A549 (cell line): ENCODE results near the gene FAM200C.

Experiments
- CEBPB ChIP-seq, 2 experiments: fragments of >200 bp in 1 of 2; sonication (Bioruptor Twin) in 1 of 2; formaldehyde crosslinking in 1 of 2; IDR thresholded peaks; 2 replicates each; pipeline ENCODE4 v1.6.1; 2012 to 2016
- CTCF ChIP-seq: fragments of >200 bp; sonication (Bioruptor Twin); formaldehyde crosslinking; IDR thresholded peaks from 3 replicates; pipeline ENCODE4 v1.5.1; 2016
- EHMT2 ChIP-seq: fragments of 200-600 bp; sonication (generic); IDR thresholded peaks from 2 replicates; pipeline ENCODE4 v1.6.1; 2016; ENCODE audit warnings: antibody characterized with exemption, low read depth, mild to moderate bottlenecking, moderate library complexity
- EP300 ChIP-seq, 2 experiments: fragments of >200 bp; sonication (Bioruptor Twin); formaldehyde crosslinking; IDR thresholded peaks; 2 replicates in 1 of 2; 3 replicates in 1 of 2; pipeline ENCODE4 v1.6.1; 2016 to 2017
- JUN ChIP-seq, 2 experiments: fragments of >200 bp; sonication (Bioruptor Twin); formaldehyde crosslinking; IDR thresholded peaks; 2 replicates in 1 of 2; 3 replicates in 1 of 2; pipeline ENCODE4 v1.6.1; 2016 to 2017
- JUNB ChIP-seq: fragments of >200 bp; sonication (Bioruptor Twin); formaldehyde crosslinking; IDR thresholded peaks from 2 replicates; pipeline ENCODE4 v1.6.1; 2016
- POLR2A ChIP-seq: IDR thresholded peaks from 2 replicates; pipeline ENCODE4 v1.6.1; 2012; ENCODE audit warnings: mild to moderate bottlenecking, low read length
- POLR2AphosphoS2 ChIP-seq: conservative IDR thresholded peaks from 2 replicates; pipeline ENCODE4 v1.6.1; 2012; ENCODE audit warnings: low read length, improper control_type of control experiment, inconsistent platforms
- RAD21 ChIP-seq, 2 experiments: fragments of >200 bp in 1 of 2; sonication (Bioruptor Twin) in 1 of 2; formaldehyde crosslinking in 1 of 2; IDR thresholded peaks in 1 of 2; conservative IDR thresholded peaks in 1 of 2; 2 replicates in 1 of 2; 3 replicates in 1 of 2; pipeline ENCODE4 v1.6.1; 2012 to 2018; ENCODE audit warnings: inconsistent platforms in 1 of 2
- REST ChIP-seq: fragments of 200-600 bp; sonication (generic); IDR thresholded peaks from 2 replicates; pipeline ENCODE4 v1.6.1; 2016; ENCODE audit warnings: antibody characterized with exemption, mild to moderate bottlenecking, moderate library complexity
- RNF2 ChIP-seq: fragments of 200-600 bp; sonication (generic); IDR thresholded peaks from 2 replicates; pipeline ENCODE4 v1.6.1; 2016; ENCODE audit warnings: low read depth, mild to moderate bottlenecking, antibody characterized with exemption, moderate library complexity, borderline replicate concordance
- TF ChIP-seq, protein P1 (sequence below): fragments of 450-650 bp; IDR thresholded peaks from 2 replicates; pipeline ENCODE4 v1.6.1; 2014; ENCODE audit warnings: antibody characterized with exemption

- TF ChIP-seq CEBPB (IDR thresholded peaks at IDR 0.05) (no peak), CTCF (no peak), RAD21 (conservative IDR thresholded peaks at IDR 0.05 in 1 of 2, IDR thresholded peaks at IDR 0.05 in 1 of 2) (no peak), JUN (IDR thresholded peaks at IDR 0.05) (no peak), JUNB (no peak), RNF2 (no peak), REST (no peak), EP300 (IDR thresholded peaks at IDR 0.05) (no peak), EHMT2 (no peak), POLR2AphosphoS2 (no peak), POLR2A (no peak)
- TF ChIP-seq, protein P1, sequence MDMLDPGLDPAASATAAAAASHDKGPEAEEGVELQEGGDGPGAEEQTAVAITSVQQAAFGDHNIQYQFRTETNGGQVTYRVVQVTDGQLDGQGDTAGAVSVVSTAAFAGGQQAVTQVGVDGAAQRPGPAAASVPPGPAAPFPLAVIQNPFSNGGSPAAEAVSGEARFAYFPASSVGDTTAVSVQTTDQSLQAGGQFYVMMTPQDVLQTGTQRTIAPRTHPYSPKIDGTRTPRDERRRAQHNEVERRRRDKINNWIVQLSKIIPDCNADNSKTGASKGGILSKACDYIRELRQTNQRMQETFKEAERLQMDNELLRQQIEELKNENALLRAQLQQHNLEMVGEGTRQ: no peak
Observed at GRCh38 chr5:160398806-160399205, 1.0 kb downstream of the FAM200C start.
